ENCODE measurements around the gene NOL7. TPM values are rescaled to one million over a fixed set of nuclear protein-coding genes. Genes with fewer than 3 reads are reported as not detected.
A peak's percentile ranks its signal among the peaks of the same experiment; 100 is the strongest.

NOL7 gene
- total RNA-seq, 2 experiments from 2014 or later, result 65.5 to 67.6 TPM

- Mint-ChIP-seq H3K36me3 (ENCODE audit: low read depth) (peaks cover 19% of the 10 kb centered on the region), H3K27ac (no peak overlapping the region), H3K9me3 (no peaks in the 10 kb centered on the region), H3K4me3 (peak overlapping the region; percentile 13), H3K27me3 (no peaks in the 10 kb centered on the region), H3K4me1 (ENCODE audit: low read depth) (peaks cover 90% of the 10 kb centered on the region)
- DNase-seq (no peak), ATAC-seq (ENCODE audit: poor library complexity) (no peak)
- Histone ChIP-seq H3K27me3 (ENCODE audit: control insufficient read depth in 1 of 2, insufficient read depth in 2 of 2, low read length in 2 of 2) (no peaks in the 10 kb centered on the region), H3K4me1 (ENCODE audit: insufficient read depth, low read length) (peaks cover 8% of the 10 kb centered on the region), H3K27ac (ENCODE audit: low read depth in 1 of 2, low read length in 2 of 2) (no peak overlapping the region), H3K4me3 (ENCODE audit: low read length) (no peak overlapping the region), H3K36me3 (ENCODE audit: insufficient read depth, low read length) (no peaks in the 10 kb centered on the region), H3K9me3 (ENCODE audit: control insufficient read depth in 1 of 2, insufficient read depth in 1 of 2, low read length in 2 of 2) (peaks cover 0 to 4% of the 10 kb centered on the region in 2 experiments)
- intact Hi-C loops (cut with DNase I, micrococcal nuclease), result loop anchor here in 1 of 2 experiments (2.0 kb wide), 1 partner anchor 19 kb away; no protein-coding TSS in a partner anchor
- ChIA-PET POLR2A (no interaction called here), CTCF (no interaction called here)
- no peak for TF ChIP-seq CTCF (IDR thresholded peaks at IDR 0.05)
Observed at GRCh38 chr6:13667655-13668054, 52.5 kb downstream of the NOL7 start.

GRCh38 chr6:13668291-13668928 is 53.3 kb downstream of the NOL7 start:
- no peak for TF ChIP-seq CTCF (IDR thresholded peaks at IDR 0.05)
- peak overlapping the region; percentile 19 for H3K27ac Mint-ChIP-seq
- no peak for ATAC-seq (ENCODE audit: poor library complexity)
- DNase-seq, result peak in 3 of 14 experiments; percentile 33 to 42 (median 38)
- peak overlapping the region; percentile 69 for H3K4me3 Mint-ChIP-seq
- peaks cover 90% of the 10 kb centered on the region for H3K4me1 Mint-ChIP-seq (ENCODE audit: low read depth)
- Histone ChIP-seq H3K4me3 (ENCODE audit: low read length) (no peak overlapping the region), H3K36me3 (ENCODE audit: insufficient read depth, low read length) (no peaks in the 10 kb centered on the region), H3K27me3 (ENCODE audit: control insufficient read depth in 1 of 2, insufficient read depth in 2 of 2, low read length in 2 of 2) (no peaks in the 10 kb centered on the region), H3K4me1 (ENCODE audit: insufficient read depth, low read length) (peaks cover 8% of the 10 kb centered on the region), H3K9me3 (ENCODE audit: control insufficient read depth in 1 of 2, insufficient read depth in 1 of 2, low read length in 2 of 2) (peaks cover 0 to 4% of the 10 kb centered on the region in 2 experiments), H3K27ac (ENCODE audit: low read depth in 1 of 2, low read length in 2 of 2) (no peak overlapping the region)
- intact Hi-C loops (cut with DNase I, micrococcal nuclease), result no loop called here
- H3K36me3 Mint-ChIP-seq (ENCODE audit: low read depth), result peaks cover 26% of the 10 kb centered on the region
- H3K27me3 Mint-ChIP-seq, result no peaks in the 10 kb centered on the region
- ChIA-PET CTCF (no interaction called here), POLR2A (interaction anchor here (1.1 kb wide), 1 partner anchor 93 kb away, joined by 3 read pairs; no protein-coding TSS in a partner anchor)
- H3K9me3 Mint-ChIP-seq, result no peaks in the 10 kb centered on the region

- no peak overlapping the region for H3K27ac ChIP-seq (ENCODE audit: low read depth in 1 of 2, low read length in 2 of 2)
- Mint-ChIP-seq H3K9me3 (no peaks in the 10 kb centered on the region), H3K27ac (no peak overlapping the region), H3K4me1 (ENCODE audit: low read depth) (peaks cover 88% of the 10 kb centered on the region), H3K36me3 (ENCODE audit: low read depth) (peaks cover 33% of the 10 kb centered on the region), H3K4me3 (no peak overlapping the region), H3K27me3 (no peaks in the 10 kb centered on the region)
- CTCF ChIA-PET, result interaction anchor here (1.6 to 1.7 kb wide), 2 partner anchors 12 to 15 kb away, joined by 3 to 4 read pairs; no protein-coding TSS in a partner anchor
- H3K27me3 ChIP-seq (ENCODE audit: control insufficient read depth in 1 of 2, insufficient read depth in 2 of 2, low read length in 2 of 2), result no peaks in the 10 kb centered on the region
- intact Hi-C loops (cut with DNase I, micrococcal nuclease), result no loop called here
- H3K4me3 ChIP-seq (ENCODE audit: low read length), result no peak overlapping the region
- no peaks in the 10 kb centered on the region for H3K36me3 ChIP-seq (ENCODE audit: insufficient read depth, low read length)
- peaks cover 11% of the 10 kb centered on the region for H3K4me1 ChIP-seq (ENCODE audit: insufficient read depth, low read length)
- no peak for TF ChIP-seq CTCF (IDR thresholded peaks at IDR 0.05)
- ATAC-seq (ENCODE audit: poor library complexity) (no peak), DNase-seq (no peak)
- peaks cover 0 to 4% of the 10 kb centered on the region in 2 experiments for H3K9me3 ChIP-seq (ENCODE audit: control insufficient read depth in 1 of 2, insufficient read depth in 1 of 2, low read length in 2 of 2)
- POLR2A ChIA-PET, result no interaction called here
Observed at GRCh38 chr6:13669476-13669875, 54.3 kb downstream of the NOL7 start.

Other genes with a start within 250 kb of the NOL7 start
- 1 to 10 TPM; 1.3 to 2.0 TPM for gene GFOD1, start 127.7 kb upstream of the NOL7 start, total RNA-seq
- 10 to 100 TPM; 14.3 to 16.3 TPM for gene SIRT5, start 40.7 kb upstream of the NOL7 start, total RNA-seq
- 10 to 100 TPM; 60.8 to 62.9 TPM for gene RANBP9, start 96.5 kb downstream of the NOL7 start, total RNA-seq
- 1 to 10 TPM; 3.2 to 4.5 TPM for gene MCUR1, start 199.2 kb downstream of the NOL7 start, total RNA-seq